HG03108 (cell line): Measurements from ENCODE around the gene USP7.
"Not testable (repeated sequence)": the region's sequence is repeated elsewhere in the genome, so short reads cannot be mapped to it uniquely, and the experiment has no call there.

ENCODE experiments used
- ATAC-seq: cut with Tn5 transposase; IDR thresholded peaks from one replicate; pipeline ENCODE4 v1.9.1; 2021; ENCODE audit warnings: moderate library complexity; ENCODE audit not compliant: unreplicated experiment

USP7 gene

DNA sequence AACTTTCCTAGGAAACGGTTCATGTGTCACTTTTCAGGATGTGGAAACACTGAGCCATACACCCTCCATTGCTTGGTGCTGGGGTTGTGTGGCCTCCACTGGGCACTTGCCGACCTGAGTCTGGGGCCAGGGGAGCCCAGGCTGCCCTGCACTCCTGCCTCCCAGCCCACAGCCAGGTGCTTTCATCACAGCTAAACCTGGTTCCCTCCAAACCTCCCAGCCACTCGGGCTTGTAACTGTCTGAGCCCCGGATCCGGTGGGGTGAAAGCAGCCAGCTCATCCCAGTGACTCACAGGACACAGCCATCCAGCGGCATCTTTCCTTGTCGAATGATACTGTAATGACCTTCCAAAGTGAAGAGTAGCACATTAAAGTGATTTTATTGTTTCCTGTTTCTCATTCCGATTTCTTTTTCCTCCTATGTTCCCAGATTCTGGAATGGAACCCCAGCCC, 114.7 kb downstream of the USP7 start:
- ATAC-seq: no peak

GRCh38 chr16:8848231-8848938, 115.3 kb downstream of the USP7 start:
- no peak for ATAC-seq

- ATAC-seq: no peak
These were observed 116.1 kb downstream of the USP7 start for GRCh38 chr16:8847623-8848022.

GRCh38 chr16:8847145-8847544, 116.6 kb downstream of the USP7 start:
- ATAC-seq: no peak

DNA sequence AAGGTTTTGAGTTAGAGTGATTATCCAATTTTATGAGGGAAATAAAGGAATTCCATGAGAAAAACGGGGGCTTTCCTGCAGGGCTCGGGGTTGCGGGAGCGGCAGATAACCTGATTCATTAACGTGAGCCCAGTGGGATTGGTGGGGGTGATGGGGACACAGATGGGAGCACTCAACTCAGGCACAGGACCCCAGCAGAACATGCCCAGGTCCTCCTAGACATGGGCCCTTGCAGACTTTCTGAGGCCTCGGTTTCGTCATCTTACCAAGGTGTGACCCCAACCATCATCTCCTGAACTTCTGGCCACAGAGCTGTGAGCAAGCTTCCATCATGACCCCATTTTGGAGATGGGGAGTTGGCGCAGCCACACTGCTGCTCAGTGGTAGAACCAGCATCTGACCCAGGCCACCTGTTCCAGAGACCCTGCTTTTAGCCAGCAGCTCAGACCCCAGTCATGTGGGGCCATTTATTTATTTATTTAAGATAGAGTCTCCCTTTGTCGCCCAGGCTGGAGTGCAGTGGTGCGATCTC, 117.2 kb downstream of the USP7 start:
- no peak for ATAC-seq

- no peak for ATAC-seq
These were observed 117.9 kb downstream of the USP7 start for GRCh38 chr16:8845699-8846298.

GRCh38 chr16:8843296-8843695, 120.4 kb downstream of the USP7 start:
- ATAC-seq: not testable (repeated sequence)
